Endothelial cell (in vitro differentiated cells): ENCODE data around the gene XRCC6. TPM values are rescaled to one million over a fixed set of nuclear protein-coding genes. Genes with fewer than 3 reads are reported as not detected.

Experiments
- DNase-seq: peaks from one replicate; pipeline ENCODE4 v3.0.0; 2021; ENCODE audit warnings: low spot score
- H3K27ac Mint-ChIP-seq: one replicate; pipeline ENCODE4 v1.8.0; 2021; ENCODE audit warnings: mixed read lengths, inconsistent platforms; ENCODE audit not compliant: unreplicated experiment
- H3K27me3 Mint-ChIP-seq: one replicate; pipeline ENCODE4 v1.8.0; 2021; ENCODE audit warnings: mild to moderate bottlenecking, moderate library complexity, mixed read lengths, inconsistent platforms; ENCODE audit not compliant: unreplicated experiment
- H3K36me3 Mint-ChIP-seq: one replicate; pipeline ENCODE4 v1.8.0; 2021; ENCODE audit warnings: mild to moderate bottlenecking, low read depth, mixed read lengths, inconsistent platforms; ENCODE audit not compliant: unreplicated experiment
- H3K4me1 Mint-ChIP-seq: one replicate; pipeline ENCODE4 v1.8.0; 2021; ENCODE audit warnings: mild to moderate bottlenecking, mixed read lengths, inconsistent platforms; ENCODE audit not compliant: unreplicated experiment
- H3K4me3 Mint-ChIP-seq: one replicate; pipeline ENCODE4 v1.8.0; 2021; ENCODE audit warnings: mild to moderate bottlenecking, mixed read lengths, inconsistent platforms; ENCODE audit not compliant: unreplicated experiment
- H3K9me3 Mint-ChIP-seq: one replicate; pipeline ENCODE4 v1.8.0; 2021; ENCODE audit warnings: mixed read lengths, inconsistent platforms; ENCODE audit not compliant: unreplicated experiment
- total RNA-seq: library from RNA; stranded (reverse); fragmentation: NEBNext Ultra II Directional; extraction: Animal tissue kit (Norgen Biotek cat#: 25700); gene quantifications from one replicate; pipeline ENCODE4 v1.2.1, GENCODE V29; 2021; ENCODE audit not compliant: unreplicated experiment
- TF ChIP-seq, protein P1 (sequence below): fragments of 200-600 bp; sonication (generic); IDR thresholded peaks from one replicate; pipeline ENCODE4 v1.5.0; 2021; ENCODE audit warnings: antibody characterized with exemption; ENCODE audit not compliant: unreplicated experiment

Gene XRCC6
- total RNA-seq, 1 donor from 2014 or later = 211 TPM

DNA sequence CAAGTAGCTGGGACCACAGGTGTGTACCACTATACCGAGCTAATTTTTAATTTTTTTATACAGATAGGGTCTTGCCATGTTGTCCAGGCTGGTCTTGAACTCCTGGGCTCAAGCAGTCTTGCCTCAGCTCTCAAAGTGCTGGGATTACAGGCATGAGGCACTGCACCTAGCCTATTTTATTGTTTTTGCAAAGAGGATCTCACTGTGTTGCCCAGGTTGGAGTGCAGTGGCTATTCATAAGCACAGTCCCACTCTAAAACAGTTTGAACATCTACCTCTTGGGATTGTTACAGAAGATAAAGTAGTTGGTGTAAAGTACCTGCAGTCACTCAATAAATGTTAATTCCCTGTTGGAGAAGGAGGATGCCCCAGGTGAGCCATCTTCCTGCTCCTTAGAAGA lies 29.1 kb downstream of the XRCC6 start:
- Mint-ChIP-seq H3K4me3 (peak overlapping the region; percentile 59), H3K9me3 (no peaks in the 10 kb centered on the region), H3K4me1 (no peaks in the 10 kb centered on the region), H3K36me3 (peaks cover 27% of the 10 kb centered on the region), H3K27ac (peak overlapping the region; percentile 36), H3K27me3 (no peaks in the 10 kb centered on the region)
- DNase-seq = no peak
- TF ChIP-seq, protein P1, sequence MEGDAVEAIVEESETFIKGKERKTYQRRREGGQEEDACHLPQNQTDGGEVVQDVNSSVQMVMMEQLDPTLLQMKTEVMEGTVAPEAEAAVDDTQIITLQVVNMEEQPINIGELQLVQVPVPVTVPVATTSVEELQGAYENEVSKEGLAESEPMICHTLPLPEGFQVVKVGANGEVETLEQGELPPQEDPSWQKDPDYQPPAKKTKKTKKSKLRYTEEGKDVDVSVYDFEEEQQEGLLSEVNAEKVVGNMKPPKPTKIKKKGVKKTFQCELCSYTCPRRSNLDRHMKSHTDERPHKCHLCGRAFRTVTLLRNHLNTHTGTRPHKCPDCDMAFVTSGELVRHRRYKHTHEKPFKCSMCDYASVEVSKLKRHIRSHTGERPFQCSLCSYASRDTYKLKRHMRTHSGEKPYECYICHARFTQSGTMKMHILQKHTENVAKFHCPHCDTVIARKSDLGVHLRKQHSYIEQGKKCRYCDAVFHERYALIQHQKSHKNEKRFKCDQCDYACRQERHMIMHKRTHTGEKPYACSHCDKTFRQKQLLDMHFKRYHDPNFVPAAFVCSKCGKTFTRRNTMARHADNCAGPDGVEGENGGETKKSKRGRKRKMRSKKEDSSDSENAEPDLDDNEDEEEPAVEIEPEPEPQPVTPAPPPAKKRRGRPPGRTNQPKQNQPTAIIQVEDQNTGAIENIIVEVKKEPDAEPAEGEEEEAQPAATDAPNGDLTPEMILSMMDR = no peak

DNA sequence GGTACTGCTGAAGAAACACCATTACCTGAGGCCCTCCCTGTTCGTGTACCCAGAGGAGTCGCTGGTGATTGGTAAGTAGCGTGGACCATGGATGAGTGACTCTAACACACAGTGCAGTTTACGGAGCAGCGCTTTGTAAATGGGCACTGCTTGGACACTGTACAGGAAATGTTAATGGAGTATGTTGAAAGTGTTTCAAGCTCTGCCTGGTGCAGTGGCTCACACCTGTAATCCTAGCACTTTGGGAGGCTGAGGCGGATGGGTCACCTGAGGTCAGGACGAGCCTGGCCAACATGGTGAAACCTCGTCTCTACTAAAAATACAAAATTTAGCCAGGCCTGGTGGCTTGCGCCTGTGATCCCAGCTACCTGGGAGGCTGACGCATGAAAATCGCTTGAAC lies 29.7 kb downstream of the XRCC6 start:
- TF ChIP-seq, protein P1 = no peak
- no peak overlapping the region for H3K27ac Mint-ChIP-seq
- no peaks in the 10 kb centered on the region for H3K27me3 Mint-ChIP-seq
- H3K4me1 Mint-ChIP-seq = no peaks in the 10 kb centered on the region
- DNase-seq = no peak
- peak overlapping the region; percentile 59 for H3K4me3 Mint-ChIP-seq
- H3K9me3 Mint-ChIP-seq = no peaks in the 10 kb centered on the region
- peaks cover 27% of the 10 kb centered on the region for H3K36me3 Mint-ChIP-seq

DNA sequence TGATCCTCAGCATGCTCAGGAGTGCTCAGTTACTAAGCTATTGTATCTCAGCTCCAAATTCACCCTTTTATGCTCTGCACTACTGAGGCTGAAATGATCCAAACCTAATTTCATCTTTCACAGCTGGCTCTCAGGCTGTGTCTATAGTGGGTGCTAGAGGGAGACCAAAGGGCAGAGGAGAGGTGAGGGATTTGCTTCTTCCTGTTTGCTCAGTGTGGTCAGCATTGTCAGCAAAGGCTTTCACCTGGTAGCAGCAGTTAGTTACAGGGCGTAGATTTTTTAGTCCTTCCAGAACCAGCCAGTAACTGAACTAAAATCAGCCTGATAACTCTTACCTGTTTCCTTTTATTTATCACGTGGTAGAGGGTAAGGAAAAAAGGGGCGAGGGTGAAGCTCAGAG lies 33.2 kb downstream of the XRCC6 start:
- no peaks in the 10 kb centered on the region for H3K4me1 Mint-ChIP-seq
- DNase-seq = no peak
- H3K27me3 Mint-ChIP-seq = no peaks in the 10 kb centered on the region
- TF ChIP-seq, protein P1 = no peak
- peak overlapping the region; percentile 47 for H3K4me3 Mint-ChIP-seq
- no peak overlapping the region for H3K27ac Mint-ChIP-seq
- H3K9me3 Mint-ChIP-seq = no peaks in the 10 kb centered on the region
- peaks cover 23% of the 10 kb centered on the region for H3K36me3 Mint-ChIP-seq

DNA sequence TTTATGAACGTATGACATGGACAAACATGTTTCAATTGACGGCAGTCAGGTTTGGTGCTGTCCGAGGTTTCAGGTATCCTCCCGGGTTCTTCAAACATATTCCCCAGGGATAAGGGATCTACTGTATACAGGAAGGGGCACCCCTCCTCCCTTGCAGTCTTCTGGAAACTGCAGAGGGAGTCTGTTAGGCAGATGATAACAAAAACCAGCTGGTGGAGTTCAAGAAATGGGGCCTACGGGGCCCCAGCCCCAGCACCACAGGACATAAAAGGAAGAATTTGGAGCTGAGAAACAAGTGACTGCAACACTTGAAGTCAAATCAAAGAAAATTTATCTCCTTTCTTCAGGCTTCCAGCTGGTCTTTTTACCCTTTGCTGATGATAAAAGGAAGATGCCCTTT lies 35.5 kb downstream of the XRCC6 start:
- Mint-ChIP-seq H3K9me3 (no peaks in the 10 kb centered on the region), H3K27me3 (no peaks in the 10 kb centered on the region), H3K4me3 (no peak overlapping the region), H3K36me3 (peaks cover 36% of the 10 kb centered on the region), H3K4me1 (no peaks in the 10 kb centered on the region), H3K27ac (no peak overlapping the region)
- TF ChIP-seq, protein P1 = no peak
- no peak for DNase-seq

DNA sequence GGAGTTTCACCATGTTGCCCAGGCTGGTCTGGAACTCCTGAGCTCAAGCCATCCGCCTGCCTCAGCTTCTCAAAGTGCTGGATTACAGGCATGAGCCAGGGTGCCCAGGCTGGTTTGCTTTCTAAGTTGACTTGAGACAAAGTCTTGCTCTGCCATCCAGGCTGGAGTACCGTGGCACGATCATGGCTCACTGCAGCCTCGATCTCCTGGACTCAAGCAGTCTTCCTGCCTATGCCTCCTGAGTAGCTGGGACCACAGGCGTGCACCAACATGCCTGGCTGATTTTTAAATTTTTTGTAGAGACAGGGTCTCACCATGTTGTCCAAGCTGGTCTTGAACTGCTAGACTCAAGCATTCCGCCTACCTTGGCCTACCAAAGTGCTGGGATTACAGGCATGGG lies 36.6 kb downstream of the XRCC6 start:
- TF ChIP-seq, protein P1 = no peak
- Mint-ChIP-seq H3K4me3 (no peak overlapping the region), H3K9me3 (no peaks in the 10 kb centered on the region), H3K27me3 (no peaks in the 10 kb centered on the region), H3K4me1 (no peaks in the 10 kb centered on the region), H3K27ac (no peak overlapping the region), H3K36me3 (peaks cover 40% of the 10 kb centered on the region)
- no peak for DNase-seq
